Germinal center (tissue), 1 donor: ENCODE measurements around the gene CARD14.
"Not testable (repeated sequence)": the region's sequence is repeated elsewhere in the genome, so short reads cannot be mapped to it uniquely, and the experiment has no call there.

Experiments used
- DNase-seq: peaks from one replicate; pipeline ENCODE4 v3.0.0; 2012; ENCODE audit warnings: mixed read lengths, low spot score

The CARD14 gene

GRCh38 chr17:80185968-80186367 lies 16.1 kb downstream of the CARD14 start:
- DNase-seq: no peak

- no peak for DNase-seq
Measured at GRCh38 chr17:80187090-80187489, 17.3 kb downstream of the CARD14 start.

GRCh38 chr17:80187515-80187941 lies 17.7 kb downstream of the CARD14 start:
- no peak for DNase-seq

- no peak for DNase-seq
Measured at GRCh38 chr17:80189611-80190010, 19.8 kb downstream of the CARD14 start.

- DNase-seq: no peak
Measured at GRCh38 chr17:80190716-80191115, 20.9 kb downstream of the CARD14 start.

- DNase-seq: no peak
Measured at GRCh38 chr17:80191192-80191591, 21.4 kb downstream of the CARD14 start.

GRCh38 chr17:80191865-80192661 lies 22.2 kb downstream of the CARD14 start:
- DNase-seq: no peak

- DNase-seq: no peak
Measured at GRCh38 chr17:80195141-80195540, 25.3 kb downstream of the CARD14 start.

GRCh38 chr17:80195671-80196529 lies 26.1 kb downstream of the CARD14 start:
- DNase-seq: no peak

GRCh38 chr17:80196652-80197051 lies 26.8 kb downstream of the CARD14 start:
- no peak for DNase-seq

GRCh38 chr17:80198144-80198661 lies 28.4 kb downstream of the CARD14 start:
- no peak for DNase-seq

GRCh38 chr17:80199295-80199694 lies 29.5 kb downstream of the CARD14 start:
- not testable (repeated sequence) for DNase-seq

GRCh38 chr17:80201446-80201845 lies 31.6 kb downstream of the CARD14 start:
- no peak for DNase-seq

- DNase-seq: no peak
Measured at GRCh38 chr17:80202197-80202596, 32.4 kb downstream of the CARD14 start.

GRCh38 chr17:80203471-80203963 lies 33.7 kb downstream of the CARD14 start:
- no peak for DNase-seq

- no peak for DNase-seq
Measured at GRCh38 chr17:80204626-80205468, 35.0 kb downstream of the CARD14 start.

GRCh38 chr17:80205811-80206210 lies 36.0 kb downstream of the CARD14 start:
- no peak for DNase-seq

- no peak for DNase-seq
Measured at GRCh38 chr17:80208050-80208449, 38.2 kb downstream of the CARD14 start.

- no peak for DNase-seq
Measured at GRCh38 chr17:80209765-80210164, 39.9 kb downstream of the CARD14 start.

- DNase-seq: no peak
Measured at GRCh38 chr17:80210348-80211108, 40.7 kb downstream of the CARD14 start.

GRCh38 chr17:80212109-80212508 lies 42.3 kb downstream of the CARD14 start:
- DNase-seq: no peak
